Thymus (tissue), 11 donors: ENCODE data around the gene CEBPB. TPM values are rescaled to one million over a fixed set of nuclear protein-coding genes. Genes with fewer than 3 reads are reported as not detected.

Experiments
- DNase-seq, 9 donors: peaks; one replicate each; pipeline ENCODE4 v3.0.0-alpha.2; 2013; ENCODE audit warnings: low spot score in 9 of 9, low read depth in 6 of 9, missing footprints in 1 of 9
- H3K27ac ChIP-seq, 2 donors: one replicate each; pipeline ENCODE4 v1.5.1; 2013; ENCODE audit warnings: control low read depth in 1 of 2, low read depth in 1 of 2, low read length in 1 of 2, mild to moderate bottlenecking in 1 of 2, moderate library complexity in 1 of 2
- H3K27me3 ChIP-seq, 2 donors: one replicate each; pipeline ENCODE4 v1.5.1; 2013; ENCODE audit warnings: low read length in 1 of 2; ENCODE audit not compliant: control insufficient read depth in 2 of 2, insufficient read depth in 1 of 2
- H3K36me3 ChIP-seq, 2 donors: one replicate each; pipeline ENCODE4 v1.5.1; 2013; ENCODE audit warnings: low read length in 1 of 2, mild to moderate bottlenecking in 1 of 2, moderate library complexity in 1 of 2; ENCODE audit not compliant: control insufficient read depth in 2 of 2, insufficient read depth in 2 of 2
- H3K4me1 ChIP-seq, 2 donors: one replicate each; pipeline ENCODE4 v1.5.1; 2013; ENCODE audit warnings: low read length in 2 of 2; ENCODE audit not compliant: control insufficient read depth in 2 of 2, insufficient read depth in 2 of 2
- H3K4me3 ChIP-seq, 2 donors: one replicate each; pipeline ENCODE4 v1.5.1; 2013; ENCODE audit warnings: low read length in 2 of 2, control low read depth in 1 of 2, mild to moderate bottlenecking in 1 of 2
- H3K9me3 ChIP-seq, 2 donors: one replicate each; pipeline ENCODE4 v1.5.1; 2013; ENCODE audit warnings: low read length in 1 of 2, mild to moderate bottlenecking in 1 of 2; ENCODE audit not compliant: control insufficient read depth in 2 of 2, insufficient read depth in 1 of 2
- WGBS: extraction: QIAGEN DNeasy Blood & Tissue Kit; methylation state at CpG from one replicate; pipeline ENCODE4 v1.1.7; 2013; 5-methylcytosine and 5-hydroxymethylcytosine counted together
- polyA plus RNA-seq: library from polyadenylated mRNA; stranded (reverse); fragments of 200-250 nt; gene quantifications from one replicate; pipeline ENCODE4 v1.2.3, GENCODE V29; 2013
- total RNA-seq: library from RNA; stranded (reverse); fragments of 120-200 nt; gene quantifications from one replicate; pipeline ENCODE4 v1.2.4, GENCODE V29; 2013
- donor health status: healthy.

The CEBPB gene
- total and polyA plus RNA-seq, 2 donors, result 9.2 to 42.9 TPM

DNA sequence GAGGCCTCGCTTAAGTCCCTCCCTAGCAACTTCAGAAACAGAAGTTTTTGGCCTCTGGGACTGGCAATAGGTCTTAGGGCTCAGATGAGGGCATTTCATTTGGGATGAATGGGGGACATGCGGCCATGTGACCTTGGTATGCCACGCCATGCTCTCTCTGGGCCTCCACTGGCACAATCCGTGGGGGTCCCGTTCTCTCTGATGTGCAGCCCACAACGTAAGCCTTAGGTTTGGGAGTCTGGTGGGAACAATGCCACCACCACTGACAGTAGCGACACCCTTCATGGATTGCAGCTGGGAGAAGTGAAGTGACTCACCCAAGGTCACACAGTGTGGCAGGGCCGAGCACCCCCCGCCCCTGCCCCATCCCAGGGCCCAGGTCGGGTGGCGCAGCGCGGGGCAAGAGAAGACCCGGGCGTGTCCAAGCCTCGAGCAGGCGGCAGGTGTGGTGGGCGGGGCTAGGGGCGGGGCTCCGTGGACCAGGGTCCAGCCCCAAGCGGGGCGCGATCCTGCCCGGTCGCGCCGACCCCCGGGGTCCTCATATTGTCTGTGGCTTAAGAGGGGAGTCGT is 864 bp upstream of the CEBPB start:
- no peak for DNase-seq
- no peaks in the 10 kb centered on the region for H3K9me3 ChIP-seq
- 53% methylated on average over 29 of the region's 29 CpGs for WGBS
- H3K4me3 ChIP-seq, result peak overlapping the region in 1 of 2 donors; percentile 72
- H3K36me3 ChIP-seq, result no peaks in the 10 kb centered on the region
- peaks cover 7 to 13% of the 10 kb centered on the region in 2 donors for H3K4me1 ChIP-seq
- peak overlapping the region in 1 of 2 donors; percentile 62 for H3K27ac ChIP-seq
- peaks cover 2% of the 10 kb centered on the region in 2 donors for H3K27me3 ChIP-seq

DNA sequence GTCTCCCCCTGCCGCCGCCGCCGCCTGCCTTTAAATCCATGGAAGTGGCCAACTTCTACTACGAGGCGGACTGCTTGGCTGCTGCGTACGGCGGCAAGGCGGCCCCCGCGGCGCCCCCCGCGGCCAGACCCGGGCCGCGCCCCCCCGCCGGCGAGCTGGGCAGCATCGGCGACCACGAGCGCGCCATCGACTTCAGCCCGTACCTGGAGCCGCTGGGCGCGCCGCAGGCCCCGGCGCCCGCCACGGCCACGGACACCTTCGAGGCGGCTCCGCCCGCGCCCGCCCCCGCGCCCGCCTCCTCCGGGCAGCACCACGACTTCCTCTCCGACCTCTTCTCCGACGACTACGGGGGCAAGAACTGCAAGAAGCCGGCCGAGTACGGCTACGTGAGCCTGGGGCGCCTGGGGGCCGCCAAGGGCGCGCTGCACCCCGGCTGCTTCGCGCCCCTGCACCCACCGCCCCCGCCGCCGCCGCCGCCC is 474 bp downstream of the CEBPB start:
- no peaks in the 10 kb centered on the region for H3K9me3 ChIP-seq
- under 1% methylated on average over 69 of the region's 69 CpGs for WGBS
- H3K36me3 ChIP-seq, result no peaks in the 10 kb centered on the region
- peak in 2 of 9 donors; percentile 23 to 33 for DNase-seq
- peaks cover 0 to 2% of the 10 kb centered on the region in 2 donors for H3K27me3 ChIP-seq
- peak overlapping the region; percentile 62 to 96 for H3K27ac ChIP-seq
- peaks cover 7 to 13% of the 10 kb centered on the region in 2 donors for H3K4me1 ChIP-seq
- peak overlapping the region; percentile 38 to 72 for H3K4me3 ChIP-seq

DNA sequence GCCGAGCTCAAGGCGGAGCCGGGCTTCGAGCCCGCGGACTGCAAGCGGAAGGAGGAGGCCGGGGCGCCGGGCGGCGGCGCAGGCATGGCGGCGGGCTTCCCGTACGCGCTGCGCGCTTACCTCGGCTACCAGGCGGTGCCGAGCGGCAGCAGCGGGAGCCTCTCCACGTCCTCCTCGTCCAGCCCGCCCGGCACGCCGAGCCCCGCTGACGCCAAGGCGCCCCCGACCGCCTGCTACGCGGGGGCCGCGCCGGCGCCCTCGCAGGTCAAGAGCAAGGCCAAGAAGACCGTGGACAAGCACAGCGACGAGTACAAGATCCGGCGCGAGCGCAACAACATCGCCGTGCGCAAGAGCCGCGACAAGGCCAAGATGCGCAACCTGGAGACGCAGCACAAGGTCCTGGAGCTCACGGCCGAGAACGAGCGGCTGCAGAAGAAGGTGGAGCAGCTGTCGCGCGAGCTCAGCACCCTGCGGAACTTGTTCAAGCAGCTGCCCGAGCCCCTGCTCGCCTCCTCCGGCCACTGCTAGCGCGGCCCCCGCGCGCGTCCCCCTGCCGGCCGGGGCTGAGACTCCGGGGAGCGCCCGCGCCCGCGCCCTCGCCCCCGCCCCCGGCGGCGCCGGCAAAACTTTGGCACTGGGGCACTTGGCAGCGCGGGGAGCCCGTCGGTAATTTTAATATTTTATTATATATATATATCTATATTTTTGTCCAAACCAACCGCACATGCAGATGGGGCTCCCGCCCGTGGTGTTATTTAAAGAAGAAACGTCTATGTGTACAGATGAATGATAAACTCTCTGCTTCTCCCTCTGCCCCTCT is 1.1 kb downstream of the CEBPB start:
- peak overlapping the region; percentile 63 to 72 for H3K4me3 ChIP-seq
- peaks cover 7 to 13% of the 10 kb centered on the region in 2 donors for H3K4me1 ChIP-seq
- peaks cover 0 to 2% of the 10 kb centered on the region in 2 donors for H3K27me3 ChIP-seq
- no peaks in the 10 kb centered on the region for H3K36me3 ChIP-seq
- no peaks in the 10 kb centered on the region for H3K9me3 ChIP-seq
- DNase-seq, result peak in 6 of 9 donors; percentile 44 to 82 (median 61)
- peak overlapping the region; percentile 87 to 96 for H3K27ac ChIP-seq
- under 1% methylated on average over 96 of the region's 96 CpGs for WGBS

DNA sequence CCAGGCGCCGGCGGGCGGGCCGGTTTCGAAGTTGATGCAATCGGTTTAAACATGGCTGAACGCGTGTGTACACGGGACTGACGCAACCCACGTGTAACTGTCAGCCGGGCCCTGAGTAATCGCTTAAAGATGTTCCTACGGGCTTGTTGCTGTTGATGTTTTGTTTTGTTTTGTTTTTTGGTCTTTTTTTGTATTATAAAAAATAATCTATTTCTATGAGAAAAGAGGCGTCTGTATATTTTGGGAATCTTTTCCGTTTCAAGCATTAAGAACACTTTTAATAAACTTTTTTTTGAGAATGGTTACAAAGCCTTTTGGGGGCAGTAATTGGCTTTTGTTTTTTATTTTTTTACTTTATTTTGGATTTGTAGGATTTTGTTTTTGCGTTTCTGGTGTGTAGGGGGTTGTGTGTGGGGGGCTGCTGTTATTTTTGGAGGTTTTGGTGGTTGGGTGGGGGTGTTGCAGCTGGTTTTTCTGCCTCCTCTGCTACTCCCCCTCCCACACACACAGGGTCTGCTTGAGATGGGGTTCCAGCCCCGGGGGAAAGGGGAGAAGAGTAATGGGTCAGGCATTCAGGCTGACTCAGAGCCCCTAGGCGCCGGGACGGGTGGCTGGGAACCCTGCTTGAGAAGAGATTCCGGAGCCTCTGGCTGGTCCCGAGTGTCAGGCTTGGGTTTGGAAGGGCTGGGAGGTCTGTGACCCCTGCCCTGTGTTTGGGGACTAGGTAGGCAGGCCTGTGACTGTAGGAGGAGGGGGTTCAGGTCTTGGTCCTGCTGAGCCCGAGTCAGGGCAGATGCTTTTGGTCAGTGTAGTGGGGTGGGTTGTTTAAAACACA is 2.0 kb downstream of the CEBPB start:
- Histone ChIP-seq H3K4me3 (peak overlapping the region; percentile 63 to 72), H3K9me3 (no peaks in the 10 kb centered on the region), H3K4me1 (peaks cover 7 to 16% of the 10 kb centered on the region in 2 donors), H3K36me3 (no peaks in the 10 kb centered on the region), H3K27ac (peak overlapping the region in 1 of 2 donors; percentile 67), H3K27me3 (peaks cover 0 to 2% of the 10 kb centered on the region in 2 donors)
- DNase-seq, result peak in 6 of 9 donors; percentile 41 to 82 (median 58)
- WGBS, result 15% methylated on average over 25 of the region's 25 CpGs

DNA sequence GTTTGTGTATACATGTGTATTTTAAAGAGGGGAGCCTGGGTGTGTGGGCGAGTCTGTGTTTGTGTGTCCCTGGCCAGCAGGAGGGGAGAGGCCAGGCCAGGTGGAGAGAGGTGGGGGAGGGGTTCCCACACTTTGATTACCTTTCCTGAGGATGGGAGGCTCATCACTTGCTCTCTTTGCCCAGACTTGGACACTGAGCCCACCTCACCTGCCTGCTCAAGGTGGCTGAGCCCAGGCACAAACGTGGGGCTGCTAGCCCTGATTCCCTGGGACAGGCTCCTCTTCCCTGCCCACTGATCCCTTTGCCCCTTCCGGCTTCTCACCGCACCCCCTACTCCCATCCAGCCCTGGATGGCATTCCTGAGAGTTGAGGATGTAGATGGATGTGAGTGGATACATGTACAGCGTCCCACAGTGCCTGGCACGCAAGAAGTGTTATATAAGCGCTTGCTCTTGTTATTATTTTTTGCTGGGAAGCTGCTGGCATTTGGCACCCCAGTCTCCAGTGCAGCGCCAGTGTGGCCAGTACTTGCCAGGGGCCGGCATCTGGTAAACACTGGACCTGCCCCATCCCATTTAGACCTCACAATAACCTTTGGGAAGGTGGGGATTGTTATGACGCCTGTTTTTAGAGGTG is 2.7 kb downstream of the CEBPB start:
- Histone ChIP-seq H3K36me3 (no peaks in the 10 kb centered on the region), H3K27ac (no peak overlapping the region), H3K27me3 (peaks cover 0 to 2% of the 10 kb centered on the region in 2 donors), H3K4me3 (peak overlapping the region; percentile 63 to 72), H3K4me1 (peaks cover 7 to 16% of the 10 kb centered on the region in 2 donors), H3K9me3 (no peaks in the 10 kb centered on the region)
- no peak for DNase-seq
- WGBS, result 90% methylated on average over 10 of the region's 10 CpGs

DNA sequence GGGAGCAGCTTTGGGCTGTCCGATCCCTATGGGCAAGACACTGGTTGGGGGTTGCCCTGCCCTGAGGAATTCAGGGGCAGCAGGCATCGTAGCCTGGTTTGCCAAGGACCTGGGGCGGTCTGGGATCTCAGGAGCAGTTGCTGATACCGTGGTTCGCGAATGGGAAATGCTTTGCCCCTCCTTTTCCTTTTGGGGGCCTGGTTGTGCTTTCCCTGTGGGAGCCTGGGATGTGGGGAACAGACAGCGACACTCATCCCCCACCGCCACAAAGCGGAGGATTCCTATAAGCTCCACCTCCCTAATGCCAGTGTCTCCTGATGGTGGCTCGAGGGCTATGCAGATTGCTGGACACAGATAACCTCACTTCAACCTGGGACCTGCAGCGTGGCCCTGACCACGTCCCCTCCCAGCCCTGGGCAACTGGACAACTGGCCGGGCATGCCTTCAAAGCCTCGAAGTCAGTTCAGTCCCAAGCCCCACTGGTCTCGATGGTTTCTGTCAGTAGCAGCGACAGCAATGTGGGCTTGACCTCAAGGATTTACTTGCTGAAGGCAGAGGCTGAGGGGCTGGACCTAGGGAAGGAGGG is 3.3 kb downstream of the CEBPB start:
- Histone ChIP-seq H3K9me3 (no peaks in the 10 kb centered on the region), H3K4me1 (peaks cover 7 to 16% of the 10 kb centered on the region in 2 donors), H3K36me3 (no peaks in the 10 kb centered on the region), H3K27ac (no peak overlapping the region), H3K27me3 (peaks cover 0 to 2% of the 10 kb centered on the region in 2 donors), H3K4me3 (no peak overlapping the region)
- 95% methylated on average over 16 of the region's 16 CpGs for WGBS
- DNase-seq, result no peak

DNA sequence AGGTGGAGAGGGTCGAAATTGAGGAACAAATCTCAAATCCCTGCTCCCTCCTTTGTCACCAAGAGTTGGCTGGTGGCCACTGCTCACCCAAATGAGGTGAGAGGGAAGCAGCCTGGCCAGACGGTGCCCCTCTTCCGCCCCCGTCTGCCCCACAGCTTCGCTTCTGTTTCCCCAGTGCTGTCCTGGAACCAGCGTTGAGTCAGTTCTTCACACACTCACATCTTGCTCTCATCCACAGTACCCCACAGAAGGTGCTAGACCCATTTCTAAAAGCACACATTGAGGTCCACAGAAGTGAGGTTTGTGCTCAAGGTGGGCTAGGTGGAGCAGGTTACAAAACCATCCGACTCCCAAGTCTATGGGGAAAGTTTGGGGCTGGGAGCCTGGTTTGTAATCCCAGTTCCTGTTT is 3.8 kb downstream of the CEBPB start:
- WGBS, result 93% methylated on average over 7 of the region's 7 CpGs
- Histone ChIP-seq H3K27me3 (peaks cover 0 to 2% of the 10 kb centered on the region in 2 donors), H3K4me1 (peaks cover 7 to 16% of the 10 kb centered on the region in 2 donors), H3K27ac (no peak overlapping the region), H3K36me3 (no peaks in the 10 kb centered on the region), H3K9me3 (no peaks in the 10 kb centered on the region), H3K4me3 (no peak overlapping the region)
- DNase-seq, result no peak

DNA sequence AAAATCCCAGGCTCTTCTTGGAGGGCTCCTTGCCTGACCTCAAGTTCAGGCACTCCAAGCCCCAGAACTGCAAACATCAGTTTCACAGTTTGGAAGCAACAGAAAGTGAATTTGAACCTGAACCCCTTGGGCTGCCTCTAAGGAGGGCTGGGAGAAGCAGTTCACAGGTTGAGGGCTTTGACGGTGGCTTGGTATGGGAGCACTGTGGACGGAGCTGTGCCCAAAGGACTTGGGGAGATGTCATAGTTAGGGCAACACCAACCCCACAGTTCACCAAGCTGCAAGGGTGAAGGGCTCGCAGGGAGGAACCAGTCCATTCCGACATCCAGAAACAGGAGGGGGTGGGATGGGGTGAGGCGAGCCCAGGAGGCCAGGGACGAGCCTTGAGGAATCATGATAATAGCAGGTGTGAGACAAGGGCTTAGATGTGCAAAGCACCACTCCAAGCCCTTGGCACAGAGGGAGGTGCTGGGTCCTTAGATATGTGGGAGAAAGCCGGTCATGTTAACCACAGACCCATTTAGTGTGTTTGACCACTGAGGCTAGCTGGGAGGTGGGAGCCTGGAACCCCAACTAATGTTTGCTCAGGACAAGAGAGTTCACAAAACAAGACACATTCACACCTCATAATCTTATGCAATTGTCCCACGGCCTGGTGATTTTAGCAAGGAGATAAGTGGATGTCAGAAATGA is 4.3 kb downstream of the CEBPB start:
- Histone ChIP-seq H3K9me3 (peaks cover 0 to 3% of the 10 kb centered on the region in 2 donors), H3K36me3 (no peaks in the 10 kb centered on the region), H3K27ac (no peak overlapping the region), H3K4me3 (no peak overlapping the region), H3K27me3 (peaks cover 0 to 2% of the 10 kb centered on the region in 2 donors), H3K4me1 (peaks cover 7 to 16% of the 10 kb centered on the region in 2 donors)
- whole genome bisulfite sequencing, result 96% methylated on average over 8 of the region's 8 CpGs
- DNase-seq, result no peak
